ENCODE measurements around the gene UBA7.
A peak's percentile ranks its signal among the peaks of the same experiment; 100 is the strongest.
"Not testable (repeated sequence)": the region's sequence is repeated elsewhere in the genome, so short reads cannot be mapped to it uniquely, and the experiment has no call there.

UBA7 gene, protein sequence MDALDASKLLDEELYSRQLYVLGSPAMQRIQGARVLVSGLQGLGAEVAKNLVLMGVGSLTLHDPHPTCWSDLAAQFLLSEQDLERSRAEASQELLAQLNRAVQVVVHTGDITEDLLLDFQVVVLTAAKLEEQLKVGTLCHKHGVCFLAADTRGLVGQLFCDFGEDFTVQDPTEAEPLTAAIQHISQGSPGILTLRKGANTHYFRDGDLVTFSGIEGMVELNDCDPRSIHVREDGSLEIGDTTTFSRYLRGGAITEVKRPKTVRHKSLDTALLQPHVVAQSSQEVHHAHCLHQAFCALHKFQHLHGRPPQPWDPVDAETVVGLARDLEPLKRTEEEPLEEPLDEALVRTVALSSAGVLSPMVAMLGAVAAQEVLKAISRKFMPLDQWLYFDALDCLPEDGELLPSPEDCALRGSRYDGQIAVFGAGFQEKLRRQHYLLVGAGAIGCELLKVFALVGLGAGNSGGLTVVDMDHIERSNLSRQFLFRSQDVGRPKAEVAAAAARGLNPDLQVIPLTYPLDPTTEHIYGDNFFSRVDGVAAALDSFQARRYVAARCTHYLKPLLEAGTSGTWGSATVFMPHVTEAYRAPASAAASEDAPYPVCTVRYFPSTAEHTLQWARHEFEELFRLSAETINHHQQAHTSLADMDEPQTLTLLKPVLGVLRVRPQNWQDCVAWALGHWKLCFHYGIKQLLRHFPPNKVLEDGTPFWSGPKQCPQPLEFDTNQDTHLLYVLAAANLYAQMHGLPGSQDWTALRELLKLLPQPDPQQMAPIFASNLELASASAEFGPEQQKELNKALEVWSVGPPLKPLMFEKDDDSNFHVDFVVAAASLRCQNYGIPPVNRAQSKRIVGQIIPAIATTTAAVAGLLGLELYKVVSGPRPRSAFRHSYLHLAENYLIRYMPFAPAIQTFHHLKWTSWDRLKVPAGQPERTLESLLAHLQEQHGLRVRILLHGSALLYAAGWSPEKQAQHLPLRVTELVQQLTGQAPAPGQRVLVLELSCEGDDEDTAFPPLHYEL

GRCh38 chr3:49813497-49814174, at the start of gene UBA7:
Gene UBA7, minus strand, starts transcription at chr3:49813953. Its CDS starts 166 bp downstream, at chr3:49813787.
- no peak for DNase-seq

GRCh38 chr3:49859576-49860305, 46.0 kb upstream of the UBA7 start:
- no peak for DNase-seq

GRCh38 chr3:49856181-49857005, 42.6 kb upstream of the UBA7 start, which contains the start of gene TRAIP:
Gene TRAIP, minus strand, starts transcription at chr3:49856564. Its CDS starts 111 bp downstream, at chr3:49856453.
- peak; percentile 75 for DNase-seq

DNA sequence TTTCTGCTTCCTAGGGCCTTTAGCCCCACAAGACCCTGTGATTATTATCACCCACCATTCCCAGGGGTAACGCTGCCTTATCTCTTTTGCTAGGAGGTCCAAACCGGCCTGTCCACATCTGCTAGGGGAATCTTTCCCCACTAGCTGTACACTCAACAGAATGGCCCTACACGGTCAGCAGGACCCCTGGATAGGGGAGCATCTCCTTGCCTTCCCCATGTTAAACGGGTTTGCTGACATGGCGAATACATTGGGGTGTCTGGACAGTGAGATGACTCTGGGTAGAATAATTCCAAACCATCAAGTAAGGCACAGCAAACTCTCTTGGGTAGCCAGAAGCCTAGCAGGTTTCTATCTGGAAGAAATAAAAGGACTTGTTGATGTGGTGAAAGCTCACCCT, 41.9 kb upstream of the UBA7 start:
- DNase-seq: no peak

- no peak for DNase-seq
Observed at GRCh38 chr3:49845694-49846093, 31.9 kb upstream of the UBA7 start.

DNA sequence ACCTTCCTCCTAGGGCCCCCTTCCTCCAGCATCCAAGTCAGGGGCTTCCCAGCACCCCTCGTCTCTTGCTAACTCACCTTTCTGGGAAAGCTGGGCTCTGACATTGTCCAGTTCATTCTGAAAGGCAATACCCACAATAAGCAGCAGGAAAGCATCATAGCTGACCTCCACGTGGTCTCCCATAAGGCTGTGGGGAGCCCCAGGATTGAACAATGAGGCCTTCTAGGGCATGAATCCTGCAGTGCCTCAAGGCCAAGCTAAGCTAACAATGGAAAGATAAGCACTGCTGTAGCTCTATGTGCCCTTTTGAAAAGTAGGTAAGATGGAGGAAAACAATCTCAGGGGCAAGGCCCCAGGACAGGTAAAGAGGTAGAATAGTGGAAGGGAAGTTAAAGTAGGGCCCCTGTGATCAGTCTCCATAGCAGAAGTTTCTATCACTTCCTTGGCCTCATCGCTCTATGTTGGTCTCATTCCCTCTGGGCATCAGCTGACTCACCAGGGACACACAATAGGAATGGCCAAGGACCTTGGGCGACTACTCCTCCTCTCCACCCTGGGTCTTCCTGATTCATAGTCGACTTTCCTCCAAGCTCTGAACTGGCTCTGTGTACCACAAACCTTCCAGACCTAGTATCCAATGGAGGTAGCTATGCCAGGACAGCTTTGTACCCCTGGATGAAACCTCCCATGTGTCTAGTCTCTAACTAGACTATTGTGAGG, 30.9 kb upstream of the UBA7 start:
- DNase-seq: no peak

GRCh38 chr3:49842843-49843517, 29.2 kb upstream of the UBA7 start:
- no peak for DNase-seq

DNA sequence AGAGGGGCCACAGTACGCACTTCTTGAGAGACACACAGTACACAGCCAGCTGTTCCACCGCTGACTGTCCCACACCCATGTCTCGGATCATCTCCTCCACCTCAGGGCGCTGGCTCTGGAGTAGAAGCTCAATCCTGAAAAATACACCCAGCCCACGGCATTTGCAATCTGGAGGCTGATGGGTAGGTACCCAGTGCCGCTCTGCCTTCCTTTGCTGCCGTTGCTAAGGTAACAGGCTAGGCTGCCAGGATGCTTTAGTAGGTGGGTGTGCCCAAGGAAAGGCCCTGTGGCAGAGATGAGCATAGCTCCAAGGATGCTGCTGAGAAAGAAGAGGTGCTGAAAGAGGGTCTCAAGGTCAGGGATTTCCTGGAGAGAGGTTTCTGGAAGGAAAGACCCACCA, 28.1 kb upstream of the UBA7 start:
- no peak for DNase-seq

DNA sequence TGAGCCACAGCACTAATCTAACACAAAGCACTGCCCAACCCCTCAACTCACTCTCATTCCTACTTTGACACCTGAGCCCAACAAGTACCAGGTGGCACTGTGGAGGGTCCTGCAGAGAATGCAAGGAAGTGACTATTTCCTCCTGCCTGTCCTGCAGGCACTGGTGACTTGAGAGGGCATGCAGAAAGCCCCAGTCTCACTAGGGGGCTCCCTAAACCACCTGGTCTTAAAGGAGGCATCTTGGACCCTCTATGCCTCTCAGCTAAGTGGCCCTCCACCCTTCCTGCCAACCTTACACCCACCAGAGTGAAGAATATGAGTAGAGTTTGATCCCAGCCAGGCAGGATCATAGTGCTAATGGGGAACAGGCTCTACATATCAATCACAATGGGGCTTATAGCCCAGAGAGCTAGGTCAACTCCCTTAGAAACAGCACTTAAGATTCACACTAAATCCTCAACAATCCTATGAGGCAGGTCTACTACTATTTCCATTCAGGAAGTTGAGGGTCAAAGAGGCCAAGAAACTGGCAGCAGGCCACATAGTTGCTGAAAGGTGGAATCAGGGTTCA, 27.5 kb upstream of the UBA7 start:
- peak; percentile 0 for DNase-seq

DNA sequence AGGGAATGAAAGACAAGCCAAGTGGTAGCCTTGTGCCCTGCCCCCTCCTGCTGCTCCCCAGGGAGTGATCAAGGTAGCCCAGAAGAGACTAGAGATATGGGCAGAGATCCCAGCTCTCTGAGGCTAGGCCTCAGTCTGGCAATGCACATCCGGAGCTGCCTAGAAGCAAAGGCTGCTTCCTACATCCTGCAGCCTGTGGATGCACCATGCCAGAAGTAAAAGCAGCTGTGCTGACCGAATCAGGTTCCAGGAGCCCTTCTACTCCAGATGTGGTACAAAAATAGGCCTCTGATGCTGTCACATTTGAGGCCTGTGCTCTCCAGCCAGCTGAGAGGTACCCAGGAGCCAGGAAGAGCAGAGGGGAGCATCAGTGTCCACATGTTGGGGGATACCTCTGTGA, 26.6 kb upstream of the UBA7 start:
- DNase-seq: no peak

DNA sequence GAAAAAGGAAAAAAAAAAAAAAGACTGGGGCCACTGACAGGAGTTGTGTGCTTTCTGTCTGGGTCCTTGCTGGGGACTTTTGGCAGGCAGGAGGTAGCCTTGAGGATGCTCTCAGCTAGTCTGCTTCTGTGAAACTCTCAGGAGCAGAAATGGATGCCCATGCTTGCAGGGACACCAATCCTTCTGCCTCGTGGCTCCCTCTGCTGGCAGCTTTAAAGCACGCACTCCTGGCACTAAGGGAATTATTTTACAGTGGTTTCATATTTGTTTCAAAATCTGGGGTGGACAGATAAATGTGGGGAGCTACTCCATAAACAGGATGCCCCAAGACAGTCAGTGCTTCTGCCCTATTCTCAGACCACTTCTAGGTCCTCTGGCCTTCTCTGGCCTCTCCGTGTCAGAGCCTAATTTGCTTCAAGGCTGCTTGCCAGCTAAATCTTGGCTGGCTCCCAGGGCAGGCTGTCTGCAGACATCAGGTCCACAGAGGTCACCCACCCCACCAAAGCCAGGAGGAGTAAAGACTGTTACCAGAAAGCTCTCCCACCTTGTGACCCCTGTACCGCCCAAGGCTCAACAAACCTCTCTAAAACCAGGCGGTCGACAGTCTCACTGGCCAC, 25.5 kb upstream of the UBA7 start:
- peak; percentile 9 for DNase-seq

DNA sequence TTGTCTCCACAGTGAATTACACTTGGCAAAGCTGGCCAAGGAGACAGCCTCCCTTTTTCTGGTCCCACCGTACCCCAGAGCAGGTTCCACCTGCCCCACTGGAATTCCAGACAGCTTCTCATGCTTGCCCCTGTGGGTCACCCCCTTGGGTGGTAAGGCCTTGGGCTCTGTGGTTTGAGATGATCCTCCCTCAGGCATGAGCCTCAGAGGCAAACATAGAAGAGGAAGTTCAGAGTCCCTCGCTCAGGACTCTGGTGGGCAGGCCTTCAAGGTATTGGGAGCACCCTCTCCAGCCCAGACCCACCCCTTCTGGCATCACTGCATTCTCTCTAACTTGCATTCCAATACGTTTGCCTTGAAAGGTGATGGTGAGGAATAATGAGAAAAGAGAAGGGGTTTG, 17.6 kb upstream of the UBA7 start:
- DNase-seq: no peak

DNA sequence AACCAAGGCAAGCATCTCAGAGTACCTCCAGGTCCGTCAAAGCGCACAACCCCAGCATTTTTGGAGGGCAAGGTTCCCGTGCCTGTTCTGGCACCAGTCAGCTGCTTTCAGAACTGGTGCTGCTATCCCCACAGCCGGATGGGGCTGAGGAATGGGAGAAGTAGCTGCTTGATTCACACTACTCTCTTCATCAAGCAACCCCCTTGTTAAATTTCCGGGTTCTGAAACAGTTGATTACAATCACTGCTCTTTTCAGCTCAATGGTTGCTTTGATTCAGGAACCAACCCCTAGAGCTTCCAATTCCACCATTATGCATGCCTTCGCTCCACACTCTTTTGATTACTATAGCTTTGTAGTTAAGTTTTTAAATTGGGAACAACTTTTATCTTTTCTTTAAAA, 12.3 kb upstream of the UBA7 start:
- no peak for DNase-seq

DNA sequence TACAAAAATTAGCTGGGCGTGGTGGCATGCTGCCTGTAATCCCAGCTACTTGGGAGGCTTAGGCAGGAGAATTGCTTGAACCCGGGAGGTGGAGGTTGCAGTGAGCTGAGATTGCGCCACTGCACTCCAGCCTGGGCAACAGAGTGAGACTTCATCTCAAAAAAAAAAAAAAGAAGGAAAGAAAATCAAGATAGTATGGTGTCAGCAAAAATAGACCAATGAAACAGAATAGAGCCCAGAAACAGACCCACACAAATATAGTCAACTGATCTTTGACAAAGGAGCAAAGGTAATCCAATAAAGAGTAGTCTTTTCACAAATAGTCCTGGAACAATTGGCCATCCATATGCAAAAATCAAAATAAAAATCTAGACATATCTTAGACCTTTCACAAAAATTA, 9.4 kb upstream of the UBA7 start:
- not testable (repeated sequence) for DNase-seq

DNA sequence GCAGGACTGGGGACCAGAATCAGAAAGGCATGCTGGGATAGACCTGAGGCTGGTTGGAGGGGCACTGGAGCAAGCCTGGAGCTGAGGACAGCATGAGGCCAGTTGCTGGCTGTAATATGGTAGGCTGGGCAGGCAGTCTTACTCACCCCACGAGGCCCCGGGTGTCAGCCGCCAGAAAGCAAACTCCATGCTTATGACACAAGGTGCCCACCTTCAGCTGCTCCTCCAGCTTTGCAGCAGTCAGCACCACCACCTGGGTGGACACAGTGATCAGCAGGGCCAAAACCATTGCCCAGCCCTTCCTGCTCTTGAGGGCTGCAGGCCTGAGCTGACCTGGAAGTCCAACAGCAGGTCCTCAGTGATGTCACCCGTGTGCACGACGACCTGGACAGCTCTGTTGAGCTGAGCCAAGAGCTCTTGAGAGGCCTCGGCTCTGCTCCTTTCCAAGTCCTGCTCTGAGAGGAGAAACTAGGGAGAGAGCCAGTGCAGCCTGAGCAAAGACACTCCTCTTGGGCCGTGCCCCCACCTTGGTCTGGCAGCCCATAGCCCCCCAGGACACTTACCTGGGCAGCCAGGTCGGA, 747 bp downstream of the UBA7 start:
- no peak for DNase-seq

GRCh38 chr3:49807431-49808114, 6.2 kb downstream of the UBA7 start:
- no peak for DNase-seq

- DNase-seq: no peak
Observed at GRCh38 chr3:49806850-49807249, 6.9 kb downstream of the UBA7 start.
